B cell (primary cell): ENCODE results near the gene PALLD.

Experiments used
- CTCF ChIP-seq: fragments of 200-600 bp; IDR thresholded peaks from one replicate; pipeline ENCODE4 v1.8.0; 2022; ENCODE audit warnings: antibody characterized with exemption, mild to moderate bottlenecking
- EZH2 ChIP-seq: IDR thresholded peaks from 2 replicates; pipeline ENCODE4 v1.6.1; 2012; ENCODE audit warnings: borderline replicate concordance, low read depth, mild to moderate bottlenecking, moderate library complexity, low read length; ENCODE audit not compliant: insufficient read depth, poor library complexity, severe bottlenecking

- TF ChIP-seq CTCF = no peak
- no peak for TF ChIP-seq EZH2
Observed at GRCh38 chr4:168813890-168814289, 317.0 kb downstream of the PALLD start.
